Measurements from ENCODE around the gene PIGT.

GRCh38 chr20:45367126-45367525 lies 48.8 kb upstream of the PIGT start:
- no peak for TF ChIP-seq CTCF (IDR thresholded peaks at IDR 0.05; ENCODE audit: borderline replicate concordance, extremely low read depth, low read length, poor library complexity, severe bottlenecking)
- no peak for TF ChIP-seq EZH2 (IDR thresholded peaks at IDR 0.05; ENCODE audit: borderline replicate concordance, low read depth, low read length, severe bottlenecking)

Data from DND-41 (cell line).